Lower leg skin (tissue), 3 donors: ENCODE results near the gene TINAGL1.

Source experiments
- POLR2A ChIP-seq, 2 donors: fragments of 450-650 bp; IDR thresholded peaks; one replicate each; pipeline ENCODE4 v1.6.1; 2016 to 2017; ENCODE audit warnings: antibody characterized with exemption in 2 of 2, mild to moderate bottlenecking in 1 of 2, moderate library complexity in 1 of 2
- TF ChIP-seq, protein P1 (sequence below), 3 donors: fragments of 450-650 bp; IDR thresholded peaks; one replicate each; pipeline ENCODE4 v1.5.1; 2016; ENCODE audit warnings: antibody characterized with exemption in 3 of 3, mild to moderate bottlenecking in 3 of 3, moderate library complexity in 2 of 3

DNA sequence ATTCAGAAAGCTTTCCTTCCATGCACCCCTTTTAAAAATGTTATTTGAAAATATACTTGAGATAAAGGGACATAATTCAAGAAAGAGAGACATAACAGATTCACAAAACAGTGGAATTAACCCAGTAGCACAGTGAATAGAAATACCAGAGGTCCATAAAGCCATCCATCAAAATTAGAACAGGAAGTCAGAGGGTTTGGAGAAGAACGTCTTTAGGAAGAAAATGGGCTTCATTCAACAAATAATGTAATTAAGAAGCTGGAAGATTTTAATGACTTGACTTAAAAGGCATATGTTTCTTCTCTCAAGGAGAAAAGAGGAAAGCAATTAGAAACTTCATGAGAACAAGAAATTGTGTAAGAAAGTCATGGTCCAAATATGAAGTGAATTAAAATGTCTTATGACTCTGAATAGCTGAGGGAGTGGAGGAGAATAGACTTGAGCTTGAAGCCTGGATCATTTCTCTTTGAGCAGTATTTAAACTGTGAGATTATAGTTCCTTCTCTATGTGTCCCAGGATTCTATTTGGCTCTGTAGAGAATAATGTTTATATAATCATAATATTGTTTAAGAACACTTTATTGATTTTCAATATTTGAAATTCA is 33.3 kb downstream of the TINAGL1 start:
- TF ChIP-seq POLR2A (IDR thresholded peaks at IDR 0.05): no peak
- TF ChIP-seq, protein P1, sequence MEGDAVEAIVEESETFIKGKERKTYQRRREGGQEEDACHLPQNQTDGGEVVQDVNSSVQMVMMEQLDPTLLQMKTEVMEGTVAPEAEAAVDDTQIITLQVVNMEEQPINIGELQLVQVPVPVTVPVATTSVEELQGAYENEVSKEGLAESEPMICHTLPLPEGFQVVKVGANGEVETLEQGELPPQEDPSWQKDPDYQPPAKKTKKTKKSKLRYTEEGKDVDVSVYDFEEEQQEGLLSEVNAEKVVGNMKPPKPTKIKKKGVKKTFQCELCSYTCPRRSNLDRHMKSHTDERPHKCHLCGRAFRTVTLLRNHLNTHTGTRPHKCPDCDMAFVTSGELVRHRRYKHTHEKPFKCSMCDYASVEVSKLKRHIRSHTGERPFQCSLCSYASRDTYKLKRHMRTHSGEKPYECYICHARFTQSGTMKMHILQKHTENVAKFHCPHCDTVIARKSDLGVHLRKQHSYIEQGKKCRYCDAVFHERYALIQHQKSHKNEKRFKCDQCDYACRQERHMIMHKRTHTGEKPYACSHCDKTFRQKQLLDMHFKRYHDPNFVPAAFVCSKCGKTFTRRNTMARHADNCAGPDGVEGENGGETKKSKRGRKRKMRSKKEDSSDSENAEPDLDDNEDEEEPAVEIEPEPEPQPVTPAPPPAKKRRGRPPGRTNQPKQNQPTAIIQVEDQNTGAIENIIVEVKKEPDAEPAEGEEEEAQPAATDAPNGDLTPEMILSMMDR (IDR thresholded peaks at IDR 0.05): no peak
